ENCODE results near the gene FREM3. TPM values are rescaled to one million over a fixed set of nuclear protein-coding genes. Genes with fewer than 3 reads are reported as not detected.
A peak's percentile ranks its signal among the peaks of the same experiment; 100 is the strongest.

FREM3 gene
- total RNA-seq, 2 experiments from 2014 or later: not detected

- H3K27ac Mint-ChIP-seq: no peak overlapping the region
Measured at GRCh38 chr4:143586080-143586479, 114.4 kb downstream of the FREM3 start.

DNA sequence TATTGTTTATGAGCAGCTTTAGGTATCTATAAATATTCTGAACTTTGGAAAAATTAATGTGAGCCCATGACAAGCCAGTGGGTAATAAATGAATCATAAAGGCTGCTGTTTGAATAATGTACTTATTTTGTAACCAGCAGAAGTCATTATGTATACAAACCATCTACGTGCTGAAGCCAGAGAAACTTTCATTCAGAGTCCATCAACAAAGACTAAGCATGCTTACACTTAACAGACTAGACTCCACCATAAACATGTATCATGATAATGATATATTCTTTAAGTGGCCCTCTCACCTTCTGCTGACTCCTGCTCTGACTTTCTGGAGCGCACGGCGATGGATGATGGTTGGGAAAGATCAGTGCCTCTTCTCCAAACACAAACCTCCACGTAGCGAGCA lies 114.9 kb downstream of the FREM3 start:
- ChIA-PET POLR2A (no interaction called here), CTCF (interaction anchor here (0.6 kb wide), 1 partner anchor 437 kb away, joined by 3 read pairs; no protein-coding TSS in a partner anchor)
- H3K4me1 Mint-ChIP-seq (ENCODE audit: low read depth): no peaks in the 10 kb centered on the region
- H3K27ac Mint-ChIP-seq: no peak overlapping the region
- TF ChIP-seq, protein P1, sequence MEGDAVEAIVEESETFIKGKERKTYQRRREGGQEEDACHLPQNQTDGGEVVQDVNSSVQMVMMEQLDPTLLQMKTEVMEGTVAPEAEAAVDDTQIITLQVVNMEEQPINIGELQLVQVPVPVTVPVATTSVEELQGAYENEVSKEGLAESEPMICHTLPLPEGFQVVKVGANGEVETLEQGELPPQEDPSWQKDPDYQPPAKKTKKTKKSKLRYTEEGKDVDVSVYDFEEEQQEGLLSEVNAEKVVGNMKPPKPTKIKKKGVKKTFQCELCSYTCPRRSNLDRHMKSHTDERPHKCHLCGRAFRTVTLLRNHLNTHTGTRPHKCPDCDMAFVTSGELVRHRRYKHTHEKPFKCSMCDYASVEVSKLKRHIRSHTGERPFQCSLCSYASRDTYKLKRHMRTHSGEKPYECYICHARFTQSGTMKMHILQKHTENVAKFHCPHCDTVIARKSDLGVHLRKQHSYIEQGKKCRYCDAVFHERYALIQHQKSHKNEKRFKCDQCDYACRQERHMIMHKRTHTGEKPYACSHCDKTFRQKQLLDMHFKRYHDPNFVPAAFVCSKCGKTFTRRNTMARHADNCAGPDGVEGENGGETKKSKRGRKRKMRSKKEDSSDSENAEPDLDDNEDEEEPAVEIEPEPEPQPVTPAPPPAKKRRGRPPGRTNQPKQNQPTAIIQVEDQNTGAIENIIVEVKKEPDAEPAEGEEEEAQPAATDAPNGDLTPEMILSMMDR (IDR thresholded peaks at IDR 0.05): no peak
- H3K4me3 Mint-ChIP-seq: no peak overlapping the region
- no peaks in the 10 kb centered on the region for H3K27me3 Mint-ChIP-seq
- DNase-seq: no peak
- peaks cover 2% of the 10 kb centered on the region for H3K36me3 Mint-ChIP-seq (ENCODE audit: low read depth)
- H3K9me3 Mint-ChIP-seq: peaks cover 12% of the 10 kb centered on the region
- ATAC-seq: no peak
- intact Hi-C loops (cut with micrococcal nuclease): no loop called here

More at GRCh38 chr4:143586080-143586479, 114.4 kb downstream of the FREM3 start:
- ATAC-seq (no peak), DNase-seq (no peak)
- Mint-ChIP-seq H3K9me3 (peaks cover 12% of the 10 kb centered on the region), H3K36me3 (ENCODE audit: low read depth) (peaks cover 2% of the 10 kb centered on the region), H3K4me1 (ENCODE audit: low read depth) (no peaks in the 10 kb centered on the region), H3K27me3 (no peaks in the 10 kb centered on the region), H3K4me3 (no peak overlapping the region)
- TF ChIP-seq, protein P1 (IDR thresholded peaks at IDR 0.05): no peak
- ChIA-PET POLR2A (no interaction called here), CTCF (interaction anchor here (0.6 kb wide), 1 partner anchor 437 kb away, joined by 3 read pairs; no protein-coding TSS in a partner anchor)
- intact Hi-C loops (cut with micrococcal nuclease): no loop called here

GRCh38 chr4:143581331-143581946 lies 119.0 kb downstream of the FREM3 start:
- TF ChIP-seq, protein P1 (IDR thresholded peaks at IDR 0.05): no peak
- H3K4me3 Mint-ChIP-seq: no peak overlapping the region
- ChIA-PET CTCF (interaction anchor here (1.0 to 1.7 kb wide), 2 partner anchors 11 to 23 kb away, joined by 3 to 4 read pairs; no protein-coding TSS in a partner anchor), POLR2A (no interaction called here)
- no peak for DNase-seq
- peaks cover 12% of the 10 kb centered on the region for H3K9me3 Mint-ChIP-seq
- H3K27me3 Mint-ChIP-seq: no peaks in the 10 kb centered on the region
- ATAC-seq: no peak
- intact Hi-C loops (cut with micrococcal nuclease): no loop called here
- no peak overlapping the region for H3K27ac Mint-ChIP-seq
- H3K36me3 Mint-ChIP-seq (ENCODE audit: low read depth): peaks cover 2% of the 10 kb centered on the region
- no peaks in the 10 kb centered on the region for H3K4me1 Mint-ChIP-seq (ENCODE audit: low read depth)

DNA sequence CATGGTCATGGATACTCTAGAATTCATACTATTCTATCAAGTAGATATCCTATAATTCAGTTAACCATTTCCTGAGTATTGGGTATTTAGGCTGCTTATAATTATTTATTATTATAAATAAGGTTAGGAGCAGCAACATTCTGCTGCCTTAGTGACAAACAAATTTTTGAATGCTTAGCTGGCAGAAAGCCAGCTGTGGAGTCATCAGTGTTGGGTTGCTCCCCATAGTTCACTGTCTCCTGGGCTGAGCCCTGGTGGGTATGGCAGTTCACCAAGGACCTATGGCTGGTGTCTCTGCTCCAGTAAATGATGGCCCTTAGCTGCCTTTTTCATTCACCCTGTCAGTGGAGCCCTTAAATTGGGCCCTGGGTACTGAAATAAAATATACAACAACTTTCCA lies 125.1 kb downstream of the FREM3 start:
- TF ChIP-seq, protein P1 (IDR thresholded peaks at IDR 0.05): no peak
- ATAC-seq (no peak), DNase-seq (no peak)
- ChIA-PET CTCF (no interaction called here), POLR2A (no interaction called here)
- no peak overlapping the region for H3K4me3 Mint-ChIP-seq
- no peaks in the 10 kb centered on the region for H3K9me3 Mint-ChIP-seq
- peaks cover 1% of the 10 kb centered on the region for H3K36me3 Mint-ChIP-seq (ENCODE audit: low read depth)
- H3K27ac Mint-ChIP-seq: no peak overlapping the region
- H3K4me1 Mint-ChIP-seq (ENCODE audit: low read depth): no peaks in the 10 kb centered on the region
- no peaks in the 10 kb centered on the region for H3K27me3 Mint-ChIP-seq
- intact Hi-C loops (cut with micrococcal nuclease): no loop called here

DNA sequence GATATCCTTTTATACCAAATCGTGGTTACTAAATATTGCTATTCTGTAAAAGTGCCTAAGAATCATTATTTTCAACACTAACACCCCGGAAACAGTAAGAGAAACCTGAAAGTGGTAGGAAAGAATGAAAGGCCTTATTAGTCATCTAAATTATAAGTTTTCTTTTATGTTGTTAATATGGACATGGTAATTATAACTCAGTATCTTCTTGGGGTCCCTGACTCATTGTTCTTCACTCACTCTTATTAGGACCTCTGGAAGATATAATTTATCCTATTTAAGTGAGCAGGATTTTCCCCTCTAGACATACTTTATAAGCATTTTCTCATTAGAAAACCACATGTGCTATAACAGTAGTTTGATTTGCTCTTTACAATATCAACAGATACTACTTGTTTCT lies 136.0 kb downstream of the FREM3 start:
- peaks cover 12% of the 10 kb centered on the region for H3K36me3 Mint-ChIP-seq (ENCODE audit: low read depth)
- no peak overlapping the region for H3K4me3 Mint-ChIP-seq
- no peak overlapping the region for H3K27ac Mint-ChIP-seq
- no peaks in the 10 kb centered on the region for H3K27me3 Mint-ChIP-seq
- peaks cover 19% of the 10 kb centered on the region for H3K4me1 Mint-ChIP-seq (ENCODE audit: low read depth)
- TF ChIP-seq, protein P1 (IDR thresholded peaks at IDR 0.05): no peak
- ATAC-seq (peak; percentile 65), DNase-seq (no peak)
- ChIA-PET CTCF (no interaction called here), POLR2A (no interaction called here)
- no peaks in the 10 kb centered on the region for H3K9me3 Mint-ChIP-seq
- intact Hi-C loops (cut with micrococcal nuclease): no loop called here

Data from activated CD8-positive, alpha-beta T cell treated with anti-CD3 and anti-CD28 coated beads for 36 hours (primary cell).